Ovary (tissue), 9 donors: ENCODE measurements around the gene KRT84. TPM values are rescaled to one million over a fixed set of nuclear protein-coding genes. Genes with fewer than 3 reads are reported as not detected.

Experiments
- DNase-seq, 5 donors: peaks; one replicate each; pipeline ENCODE4 v3.0.0-alpha.2; 2019 to 2020
- H3K27ac ChIP-seq, 2 donors: fragments of 200-600 bp; one replicate each; pipeline versions ENCODE4 v1.5.1 to v1.8.0; 2019 to 2022
- H3K27me3 ChIP-seq: fragments of 200-600 bp; one replicate; pipeline ENCODE4 v1.8.0; 2022
- H3K36me3 ChIP-seq: fragments of 200-600 bp; sonication (generic); one replicate; pipeline ENCODE4 v1.5.1; 2019
- H3K4me1 ChIP-seq: one replicate; pipeline ENCODE4 v1.8.1; 2013; ENCODE audit warnings: mild to moderate bottlenecking, moderate library complexity; ENCODE audit not compliant: insufficient read depth
- H3K4me3 ChIP-seq: fragments of 200-600 bp; sonication (generic); one replicate; pipeline ENCODE4 v1.5.1; 2017
- H3K9me3 ChIP-seq, 2 donors: fragments of 200-600 bp in 1 of 2; sonication (generic) in 1 of 2; one replicate each; pipeline versions ENCODE4 v1.5.1 to v1.8.1; 2013 to 2019; ENCODE audit warnings: mild to moderate bottlenecking in 1 of 2, moderate library complexity in 1 of 2
- EP300 ChIP-seq: sonication (generic); formaldehyde crosslinking; IDR thresholded peaks from one replicate; pipeline ENCODE4 v1.6.1; 2017; ENCODE audit warnings: antibody characterized with exemption
- POLR2A ChIP-seq: fragments of 450-650 bp; IDR thresholded peaks from one replicate; pipeline ENCODE4 v1.6.1; 2017; ENCODE audit warnings: antibody characterized with exemption, mild to moderate bottlenecking, moderate library complexity
- WGBS, 3 donors: extraction: QIAGEN DNeasy Blood & Tissue Kit in 1 of 3; methylation state at CpG; one replicate each; pipeline versions ENCODE4 v1.1.5 to v1.1.7; 2013 to 2017; 5-methylcytosine and 5-hydroxymethylcytosine counted together
- intact Hi-C, 4 donors: fragments of 100-400 bp; cut with DNase I; formaldehyde crosslinking; loops; one replicate each; pipeline versions ENCODE4 v1.11.0 to v1.15.1; 2022 to 2023
- polyA plus RNA-seq, 2 donors: library from polyadenylated mRNA; stranded (reverse); fragments of 200-250 nt in 1 of 2; fragments of 350-450 nt in 1 of 2; fragmentation: Illumina TruSeq in 1 of 2; extraction: RNeasy Lipid Tissue Mini Kit (QIAGEN cat#74804) in 1 of 2; gene quantifications; one replicate each; pipeline ENCODE4 v1.2.3, GENCODE V29; 2013 to 2014
- total RNA-seq, 7 donors: library from RNA; depleted of rRNA in 2 of 7; stranded (reverse); fragments of >200 nt in 2 of 7; fragmentation: NEBNext Ultra II Directional in 3 of 7; extraction: Animal tissue kit (Norgen Biotek cat#: 25700) in 3 of 7; gene quantifications; one replicate each; pipeline versions ENCODE4 v1.1.0 to v1.2.4, GENCODE V29; 2016 to 2023
- TF ChIP-seq, protein P1 (sequence below), 3 donors: fragments of 450-650 bp in 2 of 3; fragments of 200-600 bp in 1 of 3; IDR thresholded peaks; one replicate each; pipeline versions ENCODE4 v1.5.1 to v1.8.0; 2016 to 2022; ENCODE audit warnings: antibody characterized with exemption in 3 of 3, mild to moderate bottlenecking in 1 of 3
- donor health status: DM: no; HTN: no; CAD: no; lungs with moderate emphysema.
- donor health status: DM: no; HTN: no; CAD: no.
- donor health status: Bipolar disorder and iron deficiency.
- donor health status: DM: yes; HTN: yes; CAD: no.
- donor health status: DM: no; HTN: no; CAD: no.
- donor health status: DM: yes; HTN: yes; CAD: no.

Gene KRT84
- total and polyA plus RNA-seq, 9 donors = not detected

DNA sequence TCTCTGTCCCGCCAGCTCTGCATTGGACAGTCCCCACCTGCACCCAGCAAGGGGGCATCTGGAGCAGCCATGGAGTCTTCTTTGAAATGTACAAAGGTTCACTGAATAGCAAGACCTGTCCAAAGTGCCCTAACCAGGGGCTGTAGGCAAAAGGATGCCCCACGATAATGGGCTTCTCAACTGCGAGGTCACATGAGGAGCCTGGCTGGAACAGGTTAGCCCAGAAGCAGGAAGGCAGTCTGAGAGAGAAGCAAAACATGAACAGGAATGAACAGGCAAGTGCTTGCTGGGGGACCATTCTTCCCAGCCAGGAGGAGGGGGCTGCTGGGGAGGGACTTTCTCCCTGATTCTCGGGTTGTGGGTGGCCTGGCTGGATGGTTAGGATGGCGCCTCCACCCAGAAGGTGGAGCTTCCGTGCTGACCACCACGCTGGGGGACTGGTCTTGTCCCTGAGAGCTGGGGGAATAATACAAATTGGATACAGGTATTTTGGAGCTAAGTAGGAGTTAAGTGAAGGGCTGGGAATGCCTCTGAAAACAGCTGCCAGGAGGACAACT is 25.3 kb downstream of the KRT84 start:
- Histone ChIP-seq H3K4me1 (no peaks in the 10 kb centered on the region), H3K4me3 (no peak overlapping the region), H3K27me3 (no peaks in the 10 kb centered on the region), H3K9me3 (no peaks in the 10 kb centered on the region), H3K27ac (no peak overlapping the region), H3K36me3 (no peaks in the 10 kb centered on the region)
- intact Hi-C loops = loop anchor here in 1 of 4 donors (10.0 kb wide), 1 partner anchor 215 kb away; the partner anchor contains the start of gene KRT74
- no peak for DNase-seq
- TF ChIP-seq, protein P1, sequence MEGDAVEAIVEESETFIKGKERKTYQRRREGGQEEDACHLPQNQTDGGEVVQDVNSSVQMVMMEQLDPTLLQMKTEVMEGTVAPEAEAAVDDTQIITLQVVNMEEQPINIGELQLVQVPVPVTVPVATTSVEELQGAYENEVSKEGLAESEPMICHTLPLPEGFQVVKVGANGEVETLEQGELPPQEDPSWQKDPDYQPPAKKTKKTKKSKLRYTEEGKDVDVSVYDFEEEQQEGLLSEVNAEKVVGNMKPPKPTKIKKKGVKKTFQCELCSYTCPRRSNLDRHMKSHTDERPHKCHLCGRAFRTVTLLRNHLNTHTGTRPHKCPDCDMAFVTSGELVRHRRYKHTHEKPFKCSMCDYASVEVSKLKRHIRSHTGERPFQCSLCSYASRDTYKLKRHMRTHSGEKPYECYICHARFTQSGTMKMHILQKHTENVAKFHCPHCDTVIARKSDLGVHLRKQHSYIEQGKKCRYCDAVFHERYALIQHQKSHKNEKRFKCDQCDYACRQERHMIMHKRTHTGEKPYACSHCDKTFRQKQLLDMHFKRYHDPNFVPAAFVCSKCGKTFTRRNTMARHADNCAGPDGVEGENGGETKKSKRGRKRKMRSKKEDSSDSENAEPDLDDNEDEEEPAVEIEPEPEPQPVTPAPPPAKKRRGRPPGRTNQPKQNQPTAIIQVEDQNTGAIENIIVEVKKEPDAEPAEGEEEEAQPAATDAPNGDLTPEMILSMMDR (IDR thresholded peaks at IDR 0.05) = no peak
- TF ChIP-seq POLR2A (no peak), EP300 (no peak)
- 78 to 86% (median 85%) methylated on average over 7 of the region's 7 CpGs for WGBS, 3 donors

DNA sequence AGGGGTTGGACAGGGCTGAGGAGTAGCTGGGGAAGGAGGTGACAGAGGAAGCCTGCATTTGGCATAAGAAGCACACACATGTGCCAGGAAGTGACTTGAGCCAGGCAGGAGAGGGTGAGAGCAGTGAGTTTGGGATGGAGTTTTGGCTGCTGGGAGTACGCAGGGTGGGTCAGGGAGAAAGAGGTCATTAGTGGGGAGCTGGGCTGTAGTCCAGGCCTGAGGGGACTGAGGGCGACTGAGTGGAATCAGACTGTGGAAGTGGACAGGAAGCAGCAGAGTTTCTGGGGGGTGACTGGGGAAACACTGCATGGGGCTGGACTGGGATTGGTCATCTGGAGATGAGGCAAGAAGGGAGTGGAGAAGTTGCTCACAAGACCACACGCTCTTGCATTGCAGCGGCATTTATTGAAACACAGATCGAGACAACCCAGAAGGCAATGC is 25.8 kb downstream of the KRT84 start:
- no peak for TF ChIP-seq POLR2A
- TF ChIP-seq, protein P1 (IDR thresholded peaks at IDR 0.05) = no peak
- TF ChIP-seq EP300 = no peak
- Histone ChIP-seq H3K27ac (no peak overlapping the region), H3K36me3 (no peaks in the 10 kb centered on the region), H3K4me3 (no peak overlapping the region), H3K4me1 (no peaks in the 10 kb centered on the region), H3K9me3 (no peaks in the 10 kb centered on the region), H3K27me3 (no peaks in the 10 kb centered on the region)
- intact Hi-C loops = loop anchor here in 1 of 4 donors (10.0 kb wide), 1 partner anchor 215 kb away; the partner anchor contains the start of gene KRT74
- DNase-seq = no peak
- WGBS, 3 donors = 60 to 67% (median 61%) methylated on average over 5 of the region's 5 CpGs

DNA sequence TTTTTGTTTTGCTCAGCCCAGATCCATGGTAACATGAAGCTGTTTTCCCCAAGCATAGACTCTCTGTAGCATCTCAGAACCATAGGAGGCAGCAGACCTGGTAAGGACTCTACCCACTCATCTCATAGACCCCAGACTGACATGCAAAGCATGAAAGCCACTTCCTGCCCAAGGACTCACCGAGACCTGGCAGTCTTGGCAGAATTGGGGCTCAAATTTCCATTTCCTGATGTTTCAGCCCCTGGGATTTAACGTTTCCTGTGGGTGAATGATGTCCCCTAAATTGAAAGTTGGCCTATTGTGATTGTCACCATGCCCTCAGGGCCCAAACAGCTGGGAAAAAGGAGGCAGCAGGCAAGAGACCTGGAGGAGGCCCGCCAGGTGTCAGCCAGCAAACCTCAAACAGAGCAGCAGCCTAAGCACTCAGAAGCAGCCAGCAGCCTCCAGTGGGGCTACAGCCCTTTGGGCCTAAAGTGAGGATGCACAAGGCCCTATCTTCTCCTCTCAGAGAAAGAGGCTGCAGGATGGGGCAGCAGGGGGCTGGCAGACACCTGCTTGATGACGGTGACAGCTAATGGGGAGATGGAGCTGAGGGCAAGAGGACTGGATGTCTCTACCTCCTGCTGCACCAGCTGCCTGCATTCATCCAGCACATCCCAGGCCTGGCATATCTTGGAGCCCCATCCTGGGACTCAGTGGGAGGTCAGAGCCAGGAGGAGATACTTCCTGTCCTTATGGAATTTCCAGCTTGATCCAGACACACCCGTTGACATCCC is 26.7 kb downstream of the KRT84 start:
- intact Hi-C loops = no loop called here
- H3K4me3 ChIP-seq = no peak overlapping the region
- no peaks in the 10 kb centered on the region for H3K36me3 ChIP-seq
- DNase-seq = no peak
- WGBS, 3 donors = 72 to 82% (median 79%) methylated on average over 5 of the region's 5 CpGs
- H3K9me3 ChIP-seq = no peaks in the 10 kb centered on the region
- no peaks in the 10 kb centered on the region for H3K27me3 ChIP-seq
- TF ChIP-seq POLR2A (no peak), EP300 (no peak)
- TF ChIP-seq, protein P1 (IDR thresholded peaks at IDR 0.05) = no peak
- H3K4me1 ChIP-seq = no peaks in the 10 kb centered on the region
- H3K27ac ChIP-seq = no peak overlapping the region

DNA sequence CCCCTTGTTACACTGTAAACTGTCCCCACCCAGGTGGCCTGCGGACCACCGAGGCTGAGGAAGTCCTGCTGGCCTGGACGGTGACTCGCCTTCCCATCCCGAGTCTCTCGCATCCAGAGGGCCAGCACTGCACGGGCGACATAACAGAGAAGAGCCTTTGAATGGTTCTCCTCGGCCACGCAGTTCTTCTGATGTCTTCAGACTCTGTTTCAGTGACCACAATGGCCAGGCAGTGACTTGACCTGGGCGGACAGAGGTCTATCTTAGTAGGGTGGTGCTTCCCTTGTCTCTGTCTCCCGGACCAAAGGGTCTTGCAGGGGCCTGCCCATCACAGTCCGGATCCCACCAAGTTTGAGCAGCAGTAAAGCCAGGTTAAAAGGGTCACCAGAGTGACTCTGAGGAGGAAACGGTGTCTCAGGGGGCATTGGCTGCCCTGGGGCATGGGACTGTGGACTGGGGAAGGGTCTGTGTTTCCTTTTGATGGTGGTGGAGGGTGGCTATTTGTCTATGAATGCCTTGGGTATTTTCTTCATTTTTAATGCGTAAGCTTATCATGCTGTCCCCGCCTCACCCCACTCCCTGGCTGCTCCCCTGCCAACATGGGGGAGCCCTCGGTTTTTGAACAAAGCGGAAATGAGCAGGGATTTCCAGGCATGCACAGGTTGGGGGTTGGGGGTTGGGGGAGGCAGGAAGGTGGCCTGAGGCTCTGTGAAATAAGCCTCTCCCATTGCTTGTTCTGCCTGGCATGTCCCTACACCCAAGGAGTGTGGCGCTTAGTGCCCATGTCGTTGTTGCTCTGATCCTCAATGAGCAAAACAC is 28.5 kb downstream of the KRT84 start:
- H3K36me3 ChIP-seq = no peaks in the 10 kb centered on the region
- intact Hi-C loops = no loop called here
- H3K9me3 ChIP-seq = no peaks in the 10 kb centered on the region
- no peak overlapping the region for H3K27ac ChIP-seq
- no peak for DNase-seq
- WGBS, 3 donors = 82 to 86% (median 85%) methylated on average over 20 of the region's 20 CpGs
- TF ChIP-seq EP300 (no peak), POLR2A (no peak)
- TF ChIP-seq, protein P1 (IDR thresholded peaks at IDR 0.05) = no peak
- no peak overlapping the region for H3K4me3 ChIP-seq
- no peaks in the 10 kb centered on the region for H3K27me3 ChIP-seq
- H3K4me1 ChIP-seq = no peaks in the 10 kb centered on the region
